Measurements from ENCODE around the gene IGFN1.
A peak's percentile ranks its signal among the peaks of the same experiment; 100 is the strongest.

Gene IGFN1

DNA sequence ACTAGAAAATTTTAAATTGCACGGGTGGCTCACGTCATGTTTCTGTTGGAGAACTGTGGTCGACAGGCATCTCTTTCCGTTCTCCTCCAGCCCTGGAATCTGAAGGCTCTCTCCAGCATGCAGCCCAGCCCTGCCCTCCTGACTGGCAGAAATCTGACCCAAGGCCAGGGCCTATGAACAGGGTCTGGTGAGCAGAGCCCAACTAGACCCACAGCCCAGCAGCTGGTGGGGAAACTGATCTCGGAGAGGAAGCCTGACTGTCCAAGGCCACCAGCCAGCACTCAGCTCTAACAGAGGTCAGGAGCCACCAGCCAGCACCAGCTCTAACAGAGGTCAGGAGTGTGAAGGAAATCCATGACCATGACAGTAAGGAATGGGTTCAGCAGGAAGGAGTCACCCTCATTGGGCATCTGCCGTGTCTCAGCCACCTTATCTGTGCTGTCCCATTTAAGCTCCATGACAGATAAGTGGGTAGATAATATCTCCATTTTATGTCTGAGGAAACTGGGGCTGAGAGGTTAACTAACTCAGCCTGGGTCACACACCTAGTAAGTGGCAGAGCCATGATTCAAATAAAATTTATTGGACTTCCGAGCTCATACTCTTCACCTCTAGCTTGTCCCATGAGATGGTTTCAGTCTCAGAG, 72.5 kb downstream of the IGFN1 start:
- Mint-ChIP-seq H3K36me3 (ENCODE audit: low read depth) (no peaks in the 10 kb centered on the region), H3K4me3 (no peak overlapping the region), H3K27me3 (peaks cover 19% of the 10 kb centered on the region), H3K4me1 (no peaks in the 10 kb centered on the region), H3K27ac (no peak overlapping the region), H3K9me3 (no peaks in the 10 kb centered on the region)
- DNase-seq: no peak
- ATAC-seq: no peak

DNA sequence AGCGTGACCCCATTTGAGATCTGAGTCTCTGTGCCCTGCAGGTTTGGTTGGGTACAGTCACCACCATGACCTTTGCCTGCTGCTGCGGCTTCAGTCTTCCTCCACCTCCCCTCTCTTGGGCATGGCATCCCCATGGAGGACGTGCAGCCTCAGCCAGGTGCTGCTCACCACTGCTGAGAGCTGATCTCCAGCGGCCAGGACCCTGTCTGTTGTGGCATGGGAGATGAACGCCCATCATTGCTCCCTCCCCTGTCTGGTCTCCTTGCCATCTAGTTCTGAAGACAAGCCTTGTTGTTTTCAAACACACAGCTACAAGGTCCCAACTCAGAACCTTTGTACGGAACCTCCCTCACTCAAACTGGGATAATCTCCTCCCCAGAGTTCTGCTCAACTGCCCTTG, 73.4 kb downstream of the IGFN1 start:
- no peaks in the 10 kb centered on the region for H3K36me3 Mint-ChIP-seq (ENCODE audit: low read depth)
- DNase-seq (no peak), ATAC-seq (no peak)
- no peaks in the 10 kb centered on the region for H3K9me3 Mint-ChIP-seq
- peaks cover 21% of the 10 kb centered on the region for H3K27me3 Mint-ChIP-seq
- H3K27ac Mint-ChIP-seq: no peak overlapping the region
- no peak overlapping the region for H3K4me3 Mint-ChIP-seq
- no peaks in the 10 kb centered on the region for H3K4me1 Mint-ChIP-seq

DNA sequence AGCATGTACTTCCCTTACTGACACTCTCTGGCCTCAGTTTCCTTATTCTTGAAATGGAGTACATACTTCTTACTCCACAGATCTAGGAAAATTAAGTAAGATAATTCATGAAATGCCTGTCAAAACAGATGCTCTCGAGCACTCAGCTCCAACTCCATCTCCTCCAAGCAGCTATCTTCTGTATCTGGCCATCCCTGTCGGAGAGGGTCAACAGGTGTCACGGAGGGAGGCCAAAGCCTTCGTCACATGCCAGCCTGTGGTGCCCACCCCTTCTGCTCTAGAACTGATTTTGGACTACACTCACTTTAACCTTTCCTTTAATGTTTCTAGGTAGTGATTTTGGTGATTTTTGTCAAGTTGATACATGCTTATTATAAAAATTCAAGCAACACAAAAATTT, 73.9 kb downstream of the IGFN1 start:
- Mint-ChIP-seq H3K27me3 (peaks cover 23% of the 10 kb centered on the region), H3K36me3 (ENCODE audit: low read depth) (no peaks in the 10 kb centered on the region), H3K9me3 (no peaks in the 10 kb centered on the region), H3K4me3 (no peak overlapping the region), H3K27ac (no peak overlapping the region), H3K4me1 (no peaks in the 10 kb centered on the region)
- DNase-seq (no peak), ATAC-seq (no peak)

DNA sequence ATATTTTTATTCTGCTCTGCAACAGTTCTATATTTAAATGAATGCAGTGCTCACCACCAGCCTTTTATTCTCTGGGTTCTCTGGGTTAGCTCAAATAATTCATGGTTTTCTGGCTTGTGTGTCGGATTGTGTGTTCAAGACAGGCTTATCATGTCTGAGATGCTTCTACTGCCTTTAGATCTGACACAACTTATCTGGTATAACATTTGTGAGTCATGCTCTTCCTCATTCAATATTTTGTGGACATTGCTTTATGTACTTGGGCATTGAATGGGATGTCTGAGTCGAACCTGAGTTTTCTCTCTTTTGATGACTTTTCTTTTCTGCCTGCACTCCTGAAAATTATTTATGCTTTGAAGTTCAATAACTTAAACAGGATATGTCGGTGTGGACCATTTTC, 75.1 kb downstream of the IGFN1 start:
- H3K9me3 Mint-ChIP-seq: no peaks in the 10 kb centered on the region
- ATAC-seq (no peak), DNase-seq (no peak)
- no peak overlapping the region for H3K27ac Mint-ChIP-seq
- H3K4me3 Mint-ChIP-seq: no peak overlapping the region
- H3K27me3 Mint-ChIP-seq: peaks cover 18% of the 10 kb centered on the region
- H3K4me1 Mint-ChIP-seq: no peaks in the 10 kb centered on the region
- no peaks in the 10 kb centered on the region for H3K36me3 Mint-ChIP-seq (ENCODE audit: low read depth)

- H3K4me3 Mint-ChIP-seq: no peak overlapping the region
- ATAC-seq: no peak
- DNase-seq: no peak
- H3K27ac Mint-ChIP-seq: no peak overlapping the region
- H3K4me1 Mint-ChIP-seq: no peaks in the 10 kb centered on the region
- peaks cover 16% of the 10 kb centered on the region for H3K27me3 Mint-ChIP-seq
- H3K36me3 Mint-ChIP-seq (ENCODE audit: low read depth): no peaks in the 10 kb centered on the region
- no peaks in the 10 kb centered on the region for H3K9me3 Mint-ChIP-seq
Observed at GRCh38 chr1:201266276-201266675, 75.7 kb downstream of the IGFN1 start.

- H3K27ac Mint-ChIP-seq: no peak overlapping the region
- no peak overlapping the region for H3K4me3 Mint-ChIP-seq
- no peaks in the 10 kb centered on the region for H3K4me1 Mint-ChIP-seq
- peaks cover 13% of the 10 kb centered on the region for H3K27me3 Mint-ChIP-seq
- DNase-seq (no peak), ATAC-seq (no peak)
- H3K9me3 Mint-ChIP-seq: no peaks in the 10 kb centered on the region
- no peaks in the 10 kb centered on the region for H3K36me3 Mint-ChIP-seq (ENCODE audit: low read depth)
Observed at GRCh38 chr1:201266774-201267173, 76.2 kb downstream of the IGFN1 start.

DNA sequence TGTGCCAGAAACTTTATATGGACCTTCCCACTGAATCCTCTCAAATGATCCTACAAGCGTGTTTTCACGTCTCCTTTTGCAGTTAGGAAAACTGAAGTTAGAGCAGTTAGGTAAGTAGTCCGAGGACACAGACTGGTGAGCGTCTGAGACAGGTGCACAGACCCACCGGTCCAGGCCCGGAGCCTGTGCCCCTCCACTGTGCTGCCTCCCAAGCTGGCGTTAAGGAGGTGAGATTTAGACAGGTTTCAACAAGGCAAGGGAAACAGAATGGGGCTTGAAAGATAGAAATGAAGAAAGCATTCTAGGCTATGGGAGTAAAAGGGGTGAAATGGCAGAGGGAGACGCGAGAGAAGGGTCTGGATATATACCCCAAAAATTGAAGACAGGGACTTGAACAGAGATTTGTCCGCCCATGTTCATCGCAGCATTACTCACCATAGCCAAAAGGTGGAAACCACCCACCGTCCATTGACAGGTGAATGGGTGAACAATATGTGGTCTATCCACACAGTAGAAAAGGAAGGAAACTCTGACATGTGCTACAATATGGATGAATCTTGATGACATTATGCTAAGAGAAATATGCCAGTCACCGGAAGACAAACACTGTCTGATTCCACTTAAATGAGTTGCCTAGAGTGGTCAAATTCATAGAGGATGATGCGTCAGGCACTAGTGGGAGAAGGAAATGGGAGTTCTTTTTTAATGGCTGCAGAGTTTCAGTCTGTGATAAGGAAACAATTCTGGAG, 77.0 kb downstream of the IGFN1 start:
- Mint-ChIP-seq H3K36me3 (ENCODE audit: low read depth) (no peaks in the 10 kb centered on the region), H3K27ac (no peak overlapping the region), H3K4me1 (no peaks in the 10 kb centered on the region), H3K9me3 (no peaks in the 10 kb centered on the region), H3K27me3 (peaks cover 13% of the 10 kb centered on the region), H3K4me3 (no peak overlapping the region)
- peak; percentile 27 for ATAC-seq
- no peak for DNase-seq

DNA sequence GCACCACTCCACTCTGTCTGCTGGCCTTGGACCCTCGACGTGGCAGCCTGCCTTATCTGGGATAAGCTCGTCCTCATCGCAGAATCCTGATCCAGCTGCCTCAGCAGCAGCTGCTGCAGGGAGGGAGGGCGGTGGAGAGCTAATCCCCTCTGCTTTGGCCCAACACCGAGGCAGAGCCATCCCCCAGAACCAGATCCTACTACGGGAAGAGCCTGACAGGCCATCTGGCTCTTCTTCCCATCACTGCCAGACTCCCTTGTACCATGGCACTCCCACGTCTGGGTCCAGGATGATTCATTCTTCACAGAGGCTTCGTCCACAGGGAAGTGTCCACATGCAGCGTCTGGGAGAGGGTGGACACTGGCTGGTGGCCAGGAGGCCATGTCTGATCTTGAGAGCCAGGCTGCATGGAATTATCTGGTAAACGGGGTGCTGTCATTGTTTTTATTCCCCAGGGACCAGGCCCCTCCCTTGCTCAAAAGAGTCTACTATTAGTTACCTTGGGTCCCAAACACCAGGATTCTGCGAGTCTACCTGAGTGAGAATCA, 78.1 kb downstream of the IGFN1 start:
- H3K27ac Mint-ChIP-seq: no peak overlapping the region
- H3K27me3 Mint-ChIP-seq: peaks cover 13% of the 10 kb centered on the region
- H3K4me1 Mint-ChIP-seq: no peaks in the 10 kb centered on the region
- no peaks in the 10 kb centered on the region for H3K9me3 Mint-ChIP-seq
- no peak overlapping the region for H3K4me3 Mint-ChIP-seq
- no peaks in the 10 kb centered on the region for H3K36me3 Mint-ChIP-seq (ENCODE audit: low read depth)
- ATAC-seq (no peak), DNase-seq (no peak)

DNA sequence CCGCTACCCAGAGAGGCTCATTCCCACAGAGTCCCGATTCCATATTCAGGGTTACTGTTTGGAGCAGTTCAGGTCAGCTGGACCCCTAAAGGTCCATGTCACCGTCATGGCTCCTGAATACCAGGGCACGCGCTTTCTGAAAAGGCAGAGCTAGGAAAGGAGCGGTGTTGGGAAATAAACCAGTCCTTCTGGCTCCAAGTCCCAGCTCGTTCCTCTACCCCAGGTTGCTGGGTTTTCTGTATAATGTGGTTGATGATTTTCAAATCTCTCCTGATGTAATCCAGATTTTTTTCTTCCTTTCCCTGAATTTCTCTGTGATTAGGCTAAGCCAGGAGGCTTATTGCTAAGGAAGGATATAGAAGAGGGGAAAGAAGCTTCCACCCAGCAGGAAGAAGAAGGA, 78.7 kb downstream of the IGFN1 start:
- Mint-ChIP-seq H3K27ac (no peak overlapping the region), H3K4me1 (no peaks in the 10 kb centered on the region), H3K36me3 (ENCODE audit: low read depth) (no peaks in the 10 kb centered on the region), H3K4me3 (no peak overlapping the region), H3K27me3 (peaks cover 13% of the 10 kb centered on the region), H3K9me3 (no peaks in the 10 kb centered on the region)
- DNase-seq (no peak), ATAC-seq (no peak)

GRCh38 chr1:201269900-201270410, 79.3 kb downstream of the IGFN1 start:
- no peak overlapping the region for H3K27ac Mint-ChIP-seq
- no peak for ATAC-seq
- H3K4me1 Mint-ChIP-seq: no peaks in the 10 kb centered on the region
- H3K36me3 Mint-ChIP-seq (ENCODE audit: low read depth): no peaks in the 10 kb centered on the region
- H3K9me3 Mint-ChIP-seq: no peaks in the 10 kb centered on the region
- no peak overlapping the region for H3K4me3 Mint-ChIP-seq
- peaks cover 13% of the 10 kb centered on the region for H3K27me3 Mint-ChIP-seq
- DNase-seq: no peak

- Mint-ChIP-seq H3K4me1 (no peaks in the 10 kb centered on the region), H3K27ac (no peak overlapping the region), H3K36me3 (ENCODE audit: low read depth) (no peaks in the 10 kb centered on the region), H3K27me3 (peaks cover 13% of the 10 kb centered on the region), H3K4me3 (no peak overlapping the region), H3K9me3 (no peaks in the 10 kb centered on the region)
- ATAC-seq (no peak), DNase-seq (no peak)
Observed at GRCh38 chr1:201270616-201271390, 80.2 kb downstream of the IGFN1 start.

- ATAC-seq: no peak
- Mint-ChIP-seq H3K36me3 (ENCODE audit: low read depth) (no peaks in the 10 kb centered on the region), H3K27me3 (peaks cover 8% of the 10 kb centered on the region), H3K4me3 (no peak overlapping the region), H3K4me1 (no peaks in the 10 kb centered on the region), H3K27ac (no peak overlapping the region), H3K9me3 (no peaks in the 10 kb centered on the region)
- no peak for DNase-seq
Observed at GRCh38 chr1:201272799-201273198, 82.2 kb downstream of the IGFN1 start.

DNA sequence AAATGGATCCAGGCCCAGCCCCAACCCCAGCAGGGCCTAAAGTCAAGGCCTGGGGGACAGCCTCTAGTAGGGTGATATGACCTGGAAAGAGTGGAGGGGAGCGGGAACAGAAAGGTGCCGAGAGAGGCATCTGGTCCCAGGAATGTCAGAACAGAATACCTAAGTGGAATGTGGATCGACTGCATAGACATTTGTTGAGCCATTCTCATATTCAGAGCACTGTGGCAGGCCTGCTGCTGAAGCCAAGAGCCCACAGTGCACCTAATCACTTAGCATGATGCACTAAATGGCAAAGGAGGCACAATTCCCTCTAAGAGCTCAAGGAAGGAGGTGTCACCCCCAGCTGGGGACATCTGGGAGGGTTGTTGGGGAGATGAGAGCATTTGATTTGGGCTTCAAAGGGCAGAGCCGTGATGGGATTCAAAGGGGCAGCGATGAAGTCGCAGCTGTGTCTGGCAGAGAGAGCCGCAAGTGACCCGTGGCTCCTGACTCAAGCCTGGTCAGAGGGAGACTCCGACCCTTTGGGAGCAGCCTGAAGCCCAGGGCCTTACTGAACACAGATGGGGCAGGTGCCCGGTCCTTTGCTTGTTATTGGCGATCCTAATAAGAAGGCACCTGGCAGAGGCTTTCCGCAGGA, 84.1 kb downstream of the IGFN1 start:
- DNase-seq (no peak), ATAC-seq (no peak)
- Mint-ChIP-seq H3K27me3 (peaks cover 5% of the 10 kb centered on the region), H3K36me3 (ENCODE audit: low read depth) (no peaks in the 10 kb centered on the region), H3K4me1 (no peaks in the 10 kb centered on the region), H3K27ac (no peak overlapping the region), H3K9me3 (no peaks in the 10 kb centered on the region), H3K4me3 (no peak overlapping the region)

DNA sequence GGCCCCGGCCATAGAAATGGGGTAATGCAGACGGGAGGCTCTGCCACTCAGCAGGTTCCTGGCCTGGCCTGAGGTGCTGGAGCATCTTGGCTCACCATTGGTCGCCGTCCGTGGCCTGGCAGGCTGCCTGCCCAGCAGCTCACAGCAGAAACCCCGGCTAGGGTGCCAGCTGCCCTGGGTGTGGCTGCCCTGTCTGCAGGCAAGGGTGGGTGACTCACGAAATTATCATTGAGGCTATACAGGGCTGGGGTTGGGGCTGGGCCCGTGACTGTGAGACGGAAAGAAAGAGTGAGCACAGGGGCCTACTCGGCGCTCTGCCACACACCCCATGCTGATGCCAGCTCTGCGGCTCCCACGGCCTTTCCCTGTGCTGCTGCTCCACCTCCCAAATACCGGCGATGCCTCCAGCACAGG, 84.6 kb downstream of the IGFN1 start:
- H3K27me3 Mint-ChIP-seq: peaks cover 5% of the 10 kb centered on the region
- DNase-seq (no peak), ATAC-seq (peak; percentile 41)
- no peaks in the 10 kb centered on the region for H3K9me3 Mint-ChIP-seq
- H3K4me1 Mint-ChIP-seq: no peaks in the 10 kb centered on the region
- H3K27ac Mint-ChIP-seq: no peak overlapping the region
- no peak overlapping the region for H3K4me3 Mint-ChIP-seq
- no peaks in the 10 kb centered on the region for H3K36me3 Mint-ChIP-seq (ENCODE audit: low read depth)
